Measurements from ENCODE around the gene CRB2.
"Not testable (repeated sequence)": the region's sequence is repeated elsewhere in the genome, so short reads cannot be mapped to it uniquely, and the experiment has no call there.

The CRB2 gene

GRCh38 chr9:123398938-123399337, 42.9 kb downstream of the CRB2 start:
- H3K4me3 ChIP-seq (ENCODE audit: low read depth, low read length) = not testable (repeated sequence)

- H3K4me3 ChIP-seq (ENCODE audit: low read depth, low read length) = no peak overlapping the region
Measured at GRCh38 chr9:123399803-123400378, 43.9 kb downstream of the CRB2 start.

GRCh38 chr9:123400926-123401503, 45.0 kb downstream of the CRB2 start:
- no peak overlapping the region for H3K4me3 ChIP-seq (ENCODE audit: low read depth, low read length)

- no peak overlapping the region for H3K4me3 ChIP-seq (ENCODE audit: low read depth, low read length)
Measured at GRCh38 chr9:123401879-123402513, 46.0 kb downstream of the CRB2 start.

- no peak overlapping the region for H3K4me3 ChIP-seq (ENCODE audit: low read depth, low read length)
Measured at GRCh38 chr9:123402981-123403509, 47.0 kb downstream of the CRB2 start.

- no peak overlapping the region for H3K4me3 ChIP-seq (ENCODE audit: low read depth, low read length)
Measured at GRCh38 chr9:123406016-123406415, 50.0 kb downstream of the CRB2 start.

- no peak overlapping the region for H3K4me3 ChIP-seq (ENCODE audit: low read depth, low read length)
Measured at GRCh38 chr9:123406691-123407216, 50.8 kb downstream of the CRB2 start.

- no peak overlapping the region for H3K4me3 ChIP-seq (ENCODE audit: low read depth, low read length)
Measured at GRCh38 chr9:123407217-123407851, 51.3 kb downstream of the CRB2 start.

GRCh38 chr9:123408313-123409262, 52.6 kb downstream of the CRB2 start:
- H3K4me3 ChIP-seq (ENCODE audit: low read depth, low read length) = no peak overlapping the region

- H3K4me3 ChIP-seq (ENCODE audit: low read depth, low read length) = no peak overlapping the region
Measured at GRCh38 chr9:123410281-123410910, 54.4 kb downstream of the CRB2 start.

- no peak overlapping the region for H3K4me3 ChIP-seq (ENCODE audit: low read depth, low read length)
Measured at GRCh38 chr9:123411191-123411590, 55.2 kb downstream of the CRB2 start.

- H3K4me3 ChIP-seq (ENCODE audit: low read depth, low read length) = no peak overlapping the region
Measured at GRCh38 chr9:123411636-123412035, 55.6 kb downstream of the CRB2 start.

GRCh38 chr9:123412171-123412820, 56.3 kb downstream of the CRB2 start:
- no peak overlapping the region for H3K4me3 ChIP-seq (ENCODE audit: low read depth, low read length)

GRCh38 chr9:123414204-123414603, 58.2 kb downstream of the CRB2 start:
- no peak overlapping the region for H3K4me3 ChIP-seq (ENCODE audit: low read depth, low read length)

- no peak overlapping the region for H3K4me3 ChIP-seq (ENCODE audit: low read depth, low read length)
Measured at GRCh38 chr9:123414936-123415930, 59.2 kb downstream of the CRB2 start.

GRCh38 chr9:123416176-123416575, 60.2 kb downstream of the CRB2 start:
- H3K4me3 ChIP-seq (ENCODE audit: low read depth, low read length) = no peak overlapping the region

- H3K4me3 ChIP-seq (ENCODE audit: low read depth, low read length) = no peak overlapping the region
Measured at GRCh38 chr9:123417289-123418051, 61.5 kb downstream of the CRB2 start.

- no peak overlapping the region for H3K4me3 ChIP-seq (ENCODE audit: low read depth, low read length)
Measured at GRCh38 chr9:123418052-123418430, 62.0 kb downstream of the CRB2 start.

Measured in iPS-11a (cell line).